MCF 10A (cell line): ENCODE measurements around the gene TMEFF1. TPM values are rescaled to one million over a fixed set of nuclear protein-coding genes. Genes with fewer than 3 reads are reported as not detected.

Experiments used
- BruUV-seq: library from RNA; stranded (reverse); fragments of 400-500 nt; replicated peaks from 2 replicates; lab custom pipeline; 2021; lab: Mats Ljungman, UMichigan
- CTCF ChIA-PET: fragments of 300-600 bp; sonication (Branson Sonifier 250); formaldehyde crosslinking; extraction: SDS; loops from one replicate; lab custom pipeline; 2021; ENCODE audit warnings: antibody characterized with exemption, inconsistent platforms; lab: Yijun Ruan, JAX
- POLR2A ChIA-PET: fragments of 300-600, 350-650 bp; sonication (Branson Sonifier 250); formaldehyde crosslinking; extraction: SDS; loops from one replicate; lab custom pipeline; 2020; ENCODE audit warnings: antibody characterized with exemption, inconsistent platforms; lab: Yijun Ruan, JAX
- DNase-seq: peaks from one replicate; pipeline ENCODE4 v3.0.0-alpha.2; 2018; ENCODE audit not compliant: unreplicated experiment
- H3K27ac Mint-ChIP-seq: one replicate; pipeline ENCODE4 v1.8.0; 2022; ENCODE audit warnings: mild to moderate bottlenecking, low read depth, mixed read lengths; ENCODE audit not compliant: unreplicated experiment
- H3K27me3 Mint-ChIP-seq: one replicate; pipeline ENCODE4 v1.8.0; 2022; ENCODE audit warnings: mixed read lengths; ENCODE audit not compliant: insufficient read depth, unreplicated experiment
- H3K36me3 Mint-ChIP-seq: one replicate; pipeline ENCODE4 v1.8.0; 2022; ENCODE audit warnings: mild to moderate bottlenecking, moderate library complexity, mixed read lengths; ENCODE audit not compliant: insufficient read depth, unreplicated experiment
- H3K4me1 Mint-ChIP-seq: one replicate; pipeline ENCODE4 v1.8.0; 2022; ENCODE audit warnings: mixed read lengths; ENCODE audit not compliant: insufficient read depth, unreplicated experiment
- H3K4me3 Mint-ChIP-seq: one replicate; pipeline ENCODE4 v1.8.0; 2022; ENCODE audit warnings: mild to moderate bottlenecking, moderate library complexity, mixed read lengths; ENCODE audit not compliant: unreplicated experiment
- H3K9me3 Mint-ChIP-seq: one replicate; pipeline ENCODE4 v1.8.0; 2022; ENCODE audit warnings: mixed read lengths; ENCODE audit not compliant: unreplicated experiment
- CTCF ChIP-seq: fragments of 200-600 bp; IDR thresholded peaks from one replicate; pipeline ENCODE4 v1.8.0; 2022; ENCODE audit warnings: antibody characterized with exemption, mild to moderate bottlenecking; ENCODE audit not compliant: unreplicated experiment
- intact Hi-C: fragments of 100-400 bp; cut with micrococcal nuclease; formaldehyde crosslinking; loops from 2 replicates; pipeline ENCODE4 v1.14.1; 2022
- total RNA-seq: library from RNA; stranded (reverse); gene quantifications from 2 replicates; pipeline ENCODE4 v1.2.3, GENCODE V29; 2022

Gene TMEFF1
- total RNA-seq, 1 experiment from 2014 or later: 0.28 TPM

- intact Hi-C loops: no loop called here
- no peaks in the 10 kb centered on the region for H3K27me3 Mint-ChIP-seq
- ChIA-PET POLR2A (interaction anchor here (0.7 to 6.2 kb wide), 2 partner anchors 80 to 245 kb away, joined by 3 to 143 read pairs; partner anchors contain the start of gene TEX10), CTCF (interaction anchor here (0.6 to 1.7 kb wide), 2 partner anchors 8 to 67 kb away, joined by 3 to 16 read pairs; no protein-coding TSS in a partner anchor)
- no peaks in the 10 kb centered on the region for H3K9me3 Mint-ChIP-seq
- peaks cover 17% of the 10 kb centered on the region for H3K36me3 Mint-ChIP-seq
- H3K4me3 Mint-ChIP-seq: no peak overlapping the region
- peaks cover 49% of the 10 kb centered on the region for H3K4me1 Mint-ChIP-seq
- no peak for DNase-seq
- TF ChIP-seq CTCF: no peak
- BruUV-seq: no TSS peak
- peak overlapping the region; percentile 68 for H3K27ac Mint-ChIP-seq
These were observed 42.5 kb upstream of the TMEFF1 start for GRCh38 chr9:100430286-100430940.

GRCh38 chr9:100431886-100432285 is 41.1 kb upstream of the TMEFF1 start:
- Mint-ChIP-seq H3K27me3 (no peaks in the 10 kb centered on the region), H3K4me3 (no peak overlapping the region), H3K27ac (peak overlapping the region; percentile 43), H3K36me3 (peaks cover 12% of the 10 kb centered on the region), H3K9me3 (no peaks in the 10 kb centered on the region), H3K4me1 (peaks cover 35% of the 10 kb centered on the region)
- TF ChIP-seq CTCF: no peak
- CTCF ChIA-PET: interaction anchor here (0.8 to 1.3 kb wide), 4 partner anchors 8 to 108 kb away, joined by 3 to 4 read pairs (median 3); no protein-coding TSS in a partner anchor
- no peak for DNase-seq
- BruUV-seq: no TSS peak
- intact Hi-C loops: no loop called here
- POLR2A ChIA-PET: interaction anchor here (1.0 kb wide), 1 partner anchor 79 kb away, joined by 3 read pairs; the partner anchor contains the start of gene TEX10

- H3K9me3 Mint-ChIP-seq: no peaks in the 10 kb centered on the region
- DNase-seq: no peak
- no TSS peak for BruUV-seq
- ChIA-PET CTCF (interaction anchor here (0.9 to 1.3 kb wide), 2 partner anchors 53 to 55 kb away, joined by 3 read pairs; no protein-coding TSS in a partner anchor), POLR2A (interaction anchor here (1.0 kb wide), 1 partner anchor 80 kb away, joined by 3 read pairs; the partner anchor contains the start of gene TEX10)
- intact Hi-C loops: no loop called here
- H3K27me3 Mint-ChIP-seq: no peaks in the 10 kb centered on the region
- H3K4me3 Mint-ChIP-seq: no peak overlapping the region
- H3K27ac Mint-ChIP-seq: no peak overlapping the region
- H3K4me1 Mint-ChIP-seq: peaks cover 35% of the 10 kb centered on the region
- peaks cover 12% of the 10 kb centered on the region for H3K36me3 Mint-ChIP-seq
- TF ChIP-seq CTCF: no peak
These were observed 40.2 kb upstream of the TMEFF1 start for GRCh38 chr9:100432736-100433135.

- BruUV-seq: no TSS peak
- Mint-ChIP-seq H3K4me3 (no peak overlapping the region), H3K36me3 (peaks cover 4% of the 10 kb centered on the region), H3K27me3 (no peaks in the 10 kb centered on the region), H3K4me1 (peaks cover 11% of the 10 kb centered on the region), H3K9me3 (no peaks in the 10 kb centered on the region), H3K27ac (no peak overlapping the region)
- ChIA-PET CTCF (interaction anchor here (0.6 to 3.1 kb wide), 18 partner anchors 9 to 1252 kb away, joined by 3 to 18 read pairs (median 6); partner anchors contain the start of gene MSANTD3), POLR2A (interaction anchor here (0.5 to 3.3 kb wide), 4 partner anchors 10 to 1074 kb away, joined by 3 to 12 read pairs (median 4); partner anchors contain the start of gene TEX10)
- TF ChIP-seq CTCF: no peak
- DNase-seq: no peak
- intact Hi-C loops: loop anchor here (5.0 kb wide), 1 partner anchor 114 kb away; no protein-coding TSS in a partner anchor
These were observed 36.4 kb upstream of the TMEFF1 start for GRCh38 chr9:100436571-100436970.
